VCaP (cell line): ENCODE measurements around the gene DPYSL5.

Source experiments
- H3K27ac ChIP-seq: fragments of 450-650 bp; 2 replicates; pipeline ENCODE4 v1.5.1; 2017
- TF ChIP-seq, protein P1 (sequence below): fragments of 450-650 bp; conservative IDR thresholded peaks from 2 replicates; pipeline ENCODE4 v1.5.1; 2017; ENCODE audit warnings: mild to moderate bottlenecking, moderate library complexity

DPYSL5 gene

DNA sequence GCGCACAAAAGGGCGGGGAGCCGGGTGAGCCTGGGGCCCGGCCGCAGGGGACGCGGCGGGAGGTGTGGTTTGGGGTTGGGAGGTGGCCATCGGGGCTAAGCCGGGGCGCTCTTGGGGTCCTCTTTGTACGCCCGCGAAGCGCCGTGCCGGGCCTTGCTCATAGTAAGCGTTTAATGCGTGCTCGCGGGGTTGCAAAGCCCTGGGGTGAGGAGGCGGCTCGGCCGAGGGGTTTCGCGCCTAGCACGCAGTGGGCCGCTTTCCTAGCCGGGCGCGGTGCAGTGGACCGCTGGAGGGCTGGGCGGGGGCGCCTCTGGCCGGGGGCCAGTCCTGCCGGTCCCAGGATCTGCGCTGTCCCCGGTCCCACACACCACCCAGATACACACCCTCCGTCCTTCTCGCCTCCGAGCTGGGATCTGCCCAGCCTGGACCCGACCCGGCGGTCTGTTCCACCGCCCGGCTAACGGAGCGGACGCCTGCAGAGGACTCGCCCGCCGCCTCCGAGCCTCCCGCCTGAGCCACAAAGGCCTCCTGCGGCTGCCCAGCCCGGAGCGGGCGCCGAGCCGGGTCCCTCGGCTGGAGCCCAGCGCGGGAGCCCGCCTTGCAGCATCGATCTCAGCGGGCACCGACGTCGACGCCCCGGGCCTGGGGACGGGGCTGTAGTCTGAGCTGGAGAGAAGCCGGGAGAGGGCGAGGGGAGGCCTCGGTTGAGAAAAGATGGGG is 564 bp downstream of the DPYSL5 start:
- peak overlapping the region; percentile 62; the same call in 1 of the 2 replicates for H3K27ac ChIP-seq
- TF ChIP-seq, protein P1, sequence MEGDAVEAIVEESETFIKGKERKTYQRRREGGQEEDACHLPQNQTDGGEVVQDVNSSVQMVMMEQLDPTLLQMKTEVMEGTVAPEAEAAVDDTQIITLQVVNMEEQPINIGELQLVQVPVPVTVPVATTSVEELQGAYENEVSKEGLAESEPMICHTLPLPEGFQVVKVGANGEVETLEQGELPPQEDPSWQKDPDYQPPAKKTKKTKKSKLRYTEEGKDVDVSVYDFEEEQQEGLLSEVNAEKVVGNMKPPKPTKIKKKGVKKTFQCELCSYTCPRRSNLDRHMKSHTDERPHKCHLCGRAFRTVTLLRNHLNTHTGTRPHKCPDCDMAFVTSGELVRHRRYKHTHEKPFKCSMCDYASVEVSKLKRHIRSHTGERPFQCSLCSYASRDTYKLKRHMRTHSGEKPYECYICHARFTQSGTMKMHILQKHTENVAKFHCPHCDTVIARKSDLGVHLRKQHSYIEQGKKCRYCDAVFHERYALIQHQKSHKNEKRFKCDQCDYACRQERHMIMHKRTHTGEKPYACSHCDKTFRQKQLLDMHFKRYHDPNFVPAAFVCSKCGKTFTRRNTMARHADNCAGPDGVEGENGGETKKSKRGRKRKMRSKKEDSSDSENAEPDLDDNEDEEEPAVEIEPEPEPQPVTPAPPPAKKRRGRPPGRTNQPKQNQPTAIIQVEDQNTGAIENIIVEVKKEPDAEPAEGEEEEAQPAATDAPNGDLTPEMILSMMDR = no peak

DNA sequence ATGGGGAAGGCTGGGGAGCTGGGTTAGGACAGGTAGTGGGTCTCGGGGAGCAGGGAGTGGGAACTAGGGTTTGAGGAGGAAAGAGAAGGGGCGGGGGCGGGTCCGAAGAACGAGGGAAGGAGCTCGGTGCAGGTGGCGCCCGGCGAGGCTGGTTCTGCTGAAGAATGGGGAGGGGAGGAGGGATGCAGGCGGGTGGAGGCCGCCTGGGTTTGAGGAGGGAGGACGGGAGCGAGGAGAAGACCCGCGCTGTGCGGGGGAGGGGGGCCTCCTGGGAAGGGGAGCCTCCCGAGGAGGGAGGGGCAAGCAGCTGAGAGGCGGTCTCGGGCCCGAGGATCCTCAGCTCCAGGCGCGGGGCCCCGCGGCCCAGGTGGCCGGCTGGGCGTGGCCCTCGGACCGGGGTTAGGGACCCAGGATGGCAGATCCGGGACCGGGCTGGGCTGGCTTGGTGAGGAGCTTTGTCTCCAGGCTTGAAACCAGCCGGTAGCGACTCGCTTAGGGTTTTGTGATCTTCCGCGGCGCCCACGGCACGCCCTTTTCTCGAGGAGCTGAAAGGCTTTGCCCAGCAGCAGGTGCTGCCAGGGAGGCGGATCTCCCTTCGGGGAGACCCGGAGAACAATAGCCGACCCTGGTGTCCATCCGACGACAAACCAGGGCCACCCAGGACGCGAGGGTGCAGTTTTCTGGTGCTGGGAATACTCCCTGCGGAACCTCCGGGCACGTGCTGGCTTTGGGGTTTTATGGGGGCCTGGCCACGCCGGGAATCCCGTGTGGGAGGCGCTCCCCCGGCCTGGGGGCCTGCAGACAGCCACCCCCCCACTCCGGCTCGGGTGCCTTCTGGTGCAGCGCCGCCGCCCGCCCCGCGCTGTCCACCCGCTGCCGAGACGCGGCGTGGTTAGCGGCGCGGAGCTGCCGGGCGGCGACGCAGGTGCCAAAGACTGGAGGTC is 1.4 kb downstream of the DPYSL5 start:
- H3K27ac ChIP-seq = peak overlapping the region; percentile 62
- TF ChIP-seq, protein P1 = no peak

DNA sequence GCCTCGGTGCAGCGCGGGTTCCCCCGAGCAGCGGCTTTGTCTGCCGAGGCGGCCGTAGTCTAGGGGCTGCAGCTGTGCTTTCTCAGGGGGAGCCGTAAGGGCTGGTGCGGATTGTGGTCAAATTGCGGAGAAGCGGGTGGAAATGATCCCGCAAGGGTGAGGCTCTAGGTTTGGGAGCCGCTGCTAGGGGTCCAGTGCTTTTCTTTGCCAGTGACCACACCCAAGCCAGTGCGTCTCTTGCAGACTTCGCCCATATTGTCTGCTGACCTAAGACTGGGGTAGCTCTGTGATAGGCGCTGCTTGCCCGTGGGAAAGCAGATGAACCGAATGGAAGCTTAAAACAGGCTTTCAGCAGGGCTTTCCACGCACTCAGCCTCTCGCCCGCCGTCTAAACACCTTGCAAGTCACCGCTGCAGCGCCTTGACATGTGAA is 2.1 kb downstream of the DPYSL5 start:
- TF ChIP-seq, protein P1 = no peak
- peak overlapping the region; percentile 62; the same call in 1 of the 2 replicates for H3K27ac ChIP-seq

DNA sequence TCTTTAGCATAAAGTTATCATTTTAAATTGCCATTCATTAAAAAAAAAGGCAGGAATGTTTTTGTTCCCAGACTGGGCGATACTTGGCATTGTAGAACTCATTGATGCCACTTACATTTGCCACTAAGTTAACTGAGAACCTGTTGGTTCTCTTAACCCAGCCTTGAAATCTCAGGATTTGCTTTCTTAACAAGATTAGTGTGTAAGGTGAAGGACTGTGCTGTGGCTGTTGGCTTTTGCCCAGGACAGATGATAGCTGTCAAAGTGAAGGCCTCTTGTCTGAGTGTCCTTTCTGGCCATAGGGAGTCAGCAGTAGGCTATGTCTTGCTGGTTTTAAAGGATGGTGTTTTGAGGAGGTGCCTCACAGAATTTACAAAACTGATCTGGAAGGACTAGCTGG is 2.6 kb downstream of the DPYSL5 start:
- TF ChIP-seq, protein P1 = peak; percentile 39

GRCh38 chr2:26852405-26853306 is 4.7 kb downstream of the DPYSL5 start:
- H3K27ac ChIP-seq = no peak overlapping the region
- TF ChIP-seq, protein P1 = no peak

More for the DNA sequence above, 2.6 kb downstream of the DPYSL5 start:
- no peak overlapping the region for H3K27ac ChIP-seq

- H3K27ac ChIP-seq = no peak overlapping the region
- TF ChIP-seq, protein P1 = no peak
Measured at GRCh38 chr2:26853751-26854150, 5.8 kb downstream of the DPYSL5 start.
